ENCODE measurements around the gene NLGN4X.
A peak's percentile ranks its signal among the peaks of the same experiment; 100 is the strongest.

NLGN4X gene

DNA sequence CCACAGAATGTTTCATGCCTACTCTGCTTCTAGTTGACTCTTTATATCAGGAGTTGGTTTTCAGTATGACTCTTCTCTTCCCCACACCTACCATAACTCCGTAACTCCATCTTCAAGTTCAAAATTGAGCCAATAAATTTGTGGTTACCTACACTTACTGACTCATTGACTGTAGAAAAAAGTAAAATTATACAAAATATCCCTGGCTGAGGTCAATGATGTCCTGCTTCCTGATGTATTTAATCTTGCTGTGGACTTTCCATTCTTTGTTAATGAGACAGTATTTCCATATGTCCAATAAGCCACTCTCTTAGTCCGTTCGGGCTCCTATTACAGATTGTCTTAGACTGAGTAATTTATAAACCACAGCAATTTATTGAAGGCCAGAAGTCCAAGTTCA lies 9.9 kb upstream of the NLGN4X start:
- no peaks in the 10 kb centered on the region for H3K9me3 Mint-ChIP-seq
- DNase-seq: no peak
- no peaks in the 10 kb centered on the region for H3K36me3 Mint-ChIP-seq (ENCODE audit: low read depth)
- H3K4me1 Mint-ChIP-seq: no peaks in the 10 kb centered on the region
- no peak overlapping the region for H3K27ac Mint-ChIP-seq
- TF ChIP-seq, protein P1, sequence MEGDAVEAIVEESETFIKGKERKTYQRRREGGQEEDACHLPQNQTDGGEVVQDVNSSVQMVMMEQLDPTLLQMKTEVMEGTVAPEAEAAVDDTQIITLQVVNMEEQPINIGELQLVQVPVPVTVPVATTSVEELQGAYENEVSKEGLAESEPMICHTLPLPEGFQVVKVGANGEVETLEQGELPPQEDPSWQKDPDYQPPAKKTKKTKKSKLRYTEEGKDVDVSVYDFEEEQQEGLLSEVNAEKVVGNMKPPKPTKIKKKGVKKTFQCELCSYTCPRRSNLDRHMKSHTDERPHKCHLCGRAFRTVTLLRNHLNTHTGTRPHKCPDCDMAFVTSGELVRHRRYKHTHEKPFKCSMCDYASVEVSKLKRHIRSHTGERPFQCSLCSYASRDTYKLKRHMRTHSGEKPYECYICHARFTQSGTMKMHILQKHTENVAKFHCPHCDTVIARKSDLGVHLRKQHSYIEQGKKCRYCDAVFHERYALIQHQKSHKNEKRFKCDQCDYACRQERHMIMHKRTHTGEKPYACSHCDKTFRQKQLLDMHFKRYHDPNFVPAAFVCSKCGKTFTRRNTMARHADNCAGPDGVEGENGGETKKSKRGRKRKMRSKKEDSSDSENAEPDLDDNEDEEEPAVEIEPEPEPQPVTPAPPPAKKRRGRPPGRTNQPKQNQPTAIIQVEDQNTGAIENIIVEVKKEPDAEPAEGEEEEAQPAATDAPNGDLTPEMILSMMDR (IDR thresholded peaks at IDR 0.05): no peak
- peaks cover 4% of the 10 kb centered on the region for H3K27me3 Mint-ChIP-seq (ENCODE audit: low read depth, poor library complexity)
- H3K4me3 Mint-ChIP-seq: no peak overlapping the region

DNA sequence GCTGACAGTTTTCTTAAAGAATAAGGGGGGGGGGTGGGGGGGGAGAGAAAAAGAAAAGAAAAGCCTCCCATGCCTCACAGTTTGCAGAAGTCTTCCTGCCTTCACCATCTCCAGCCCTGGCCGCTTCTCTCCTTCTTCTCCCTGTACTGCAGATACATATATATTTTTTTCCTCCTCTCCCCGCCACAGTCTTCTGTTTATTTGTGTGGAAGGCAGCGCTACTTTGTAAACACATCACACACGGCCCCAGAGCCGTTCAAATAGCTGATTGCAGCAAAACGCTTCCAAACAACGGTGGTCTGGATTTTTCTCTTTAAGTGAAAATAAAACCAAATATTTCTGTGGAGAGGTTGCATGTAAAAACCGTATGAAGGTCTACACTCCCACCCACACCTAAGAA lies 732 bp downstream of the NLGN4X start:
- no peak overlapping the region for H3K27ac Mint-ChIP-seq
- no peak for DNase-seq
- TF ChIP-seq, protein P1 (IDR thresholded peaks at IDR 0.05): no peak
- H3K36me3 Mint-ChIP-seq (ENCODE audit: low read depth): no peaks in the 10 kb centered on the region
- H3K4me3 Mint-ChIP-seq: peak overlapping the region; percentile 95
- no peaks in the 10 kb centered on the region for H3K9me3 Mint-ChIP-seq
- peaks cover 56% of the 10 kb centered on the region for H3K27me3 Mint-ChIP-seq (ENCODE audit: low read depth, poor library complexity)
- peaks cover 22% of the 10 kb centered on the region for H3K4me1 Mint-ChIP-seq

DNA sequence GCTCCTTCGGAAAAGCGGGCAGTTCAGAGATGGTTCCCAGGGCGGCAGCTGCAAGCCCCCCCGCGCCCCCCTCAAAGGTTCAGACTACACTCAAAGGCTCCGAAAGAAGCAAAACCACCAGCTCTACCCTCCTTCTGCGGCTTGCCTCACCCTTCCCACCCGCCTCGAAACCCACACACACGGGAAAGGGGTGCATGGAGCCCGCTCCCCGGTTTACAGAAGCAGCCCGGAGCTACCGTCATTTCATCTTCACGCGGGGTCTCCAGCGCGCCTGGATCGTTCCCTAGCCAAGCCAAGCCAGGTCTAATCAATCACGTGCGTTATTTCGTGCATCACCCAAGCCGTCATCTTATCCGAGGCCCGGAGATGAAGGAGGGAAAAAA lies 1.2 kb downstream of the NLGN4X start:
- DNase-seq: peak; percentile 33
- no peak overlapping the region for H3K27ac Mint-ChIP-seq
- TF ChIP-seq, protein P1 (IDR thresholded peaks at IDR 0.05): no peak
- H3K4me1 Mint-ChIP-seq: peaks cover 22% of the 10 kb centered on the region
- H3K27me3 Mint-ChIP-seq (ENCODE audit: low read depth, poor library complexity): peaks cover 53% of the 10 kb centered on the region
- H3K36me3 Mint-ChIP-seq (ENCODE audit: low read depth): no peaks in the 10 kb centered on the region
- H3K4me3 Mint-ChIP-seq: peak overlapping the region; percentile 95
- no peaks in the 10 kb centered on the region for H3K9me3 Mint-ChIP-seq

DNA sequence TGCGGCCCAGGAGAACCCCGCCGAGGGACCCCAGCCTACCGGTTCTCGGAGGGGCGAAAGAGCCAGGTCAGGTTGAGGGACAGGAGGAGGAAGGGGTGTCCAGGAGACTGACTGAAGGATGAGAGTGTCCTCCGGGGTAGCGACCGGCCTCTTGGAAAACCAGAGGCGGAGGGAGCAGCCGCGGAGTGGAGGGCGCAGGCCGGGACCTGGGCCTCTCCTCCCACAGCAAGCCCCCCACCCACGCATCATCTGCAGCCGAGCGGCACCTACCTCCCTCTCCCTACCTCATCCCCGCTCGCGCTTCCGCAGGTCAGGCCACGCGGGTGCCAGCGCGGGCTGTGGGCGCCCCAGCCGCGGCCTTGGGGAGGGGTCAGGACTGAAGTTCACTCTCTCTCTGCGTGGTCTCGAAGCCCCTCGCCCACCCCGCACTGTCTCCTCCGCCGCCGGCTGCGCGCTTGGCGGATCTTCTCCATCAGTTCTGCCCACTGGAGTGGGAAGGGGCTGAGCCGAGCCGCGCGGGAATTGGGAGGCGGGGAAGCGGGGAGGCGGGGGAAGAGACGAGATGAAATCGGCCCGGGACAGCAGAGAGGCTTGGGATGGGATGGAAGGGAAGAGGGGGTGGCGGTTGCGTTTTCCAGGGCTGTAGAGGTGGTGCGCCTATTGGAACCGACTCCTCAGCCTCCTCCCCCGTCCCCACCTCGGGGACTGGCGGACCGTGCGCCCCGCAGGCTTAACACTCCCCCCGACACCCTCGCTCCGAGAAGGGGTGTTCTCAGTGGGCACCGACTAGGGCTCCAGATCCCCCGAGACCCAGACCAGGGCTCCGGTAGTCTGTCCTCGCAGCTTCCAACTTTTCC lies 1.8 kb downstream of the NLGN4X start:
- Mint-ChIP-seq H3K9me3 (no peaks in the 10 kb centered on the region), H3K27ac (no peak overlapping the region), H3K4me3 (peak overlapping the region; percentile 95), H3K4me1 (peaks cover 26% of the 10 kb centered on the region), H3K27me3 (ENCODE audit: low read depth, poor library complexity) (peaks cover 52% of the 10 kb centered on the region), H3K36me3 (ENCODE audit: low read depth) (no peaks in the 10 kb centered on the region)
- DNase-seq: peak; percentile 74
- TF ChIP-seq, protein P1 (IDR thresholded peaks at IDR 0.05): no peak

DNA sequence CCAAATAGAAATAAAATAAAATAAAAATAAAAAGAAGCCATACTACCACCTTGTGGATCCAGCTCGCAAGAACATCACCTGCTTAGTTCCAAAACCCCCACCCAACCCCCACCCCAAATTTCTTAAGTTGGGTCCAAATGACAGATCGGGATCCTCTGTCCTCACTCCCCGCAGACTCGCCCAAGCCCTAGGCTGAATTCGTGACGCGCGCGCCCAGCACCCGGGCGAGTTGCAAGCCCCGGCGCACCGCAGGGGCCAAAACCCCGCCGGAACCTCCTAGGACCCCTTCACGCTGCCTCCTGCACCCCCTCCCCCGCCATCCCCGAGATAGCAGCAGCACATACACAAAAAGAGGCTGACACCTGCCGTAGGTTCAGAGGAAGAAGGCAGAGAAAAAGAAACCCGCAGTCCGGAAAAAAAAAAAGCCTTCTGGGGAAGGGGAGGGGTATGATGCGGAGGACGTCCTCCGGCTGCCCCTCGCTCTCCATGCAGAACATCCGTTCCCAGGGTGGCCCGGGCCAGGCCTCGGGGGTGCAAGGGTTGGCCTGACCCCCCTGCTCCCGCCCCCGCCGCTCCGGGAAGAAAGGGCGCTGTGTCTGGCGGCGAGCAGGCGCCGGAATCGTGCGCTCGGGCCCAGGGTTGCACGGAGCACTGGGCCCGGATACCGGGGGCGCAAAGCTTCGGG lies 2.6 kb downstream of the NLGN4X start:
- H3K27ac Mint-ChIP-seq: no peak overlapping the region
- peak; percentile 68 for DNase-seq
- no peaks in the 10 kb centered on the region for H3K36me3 Mint-ChIP-seq (ENCODE audit: low read depth)
- H3K9me3 Mint-ChIP-seq: no peaks in the 10 kb centered on the region
- TF ChIP-seq, protein P1 (IDR thresholded peaks at IDR 0.05): peak; percentile 8
- peaks cover 31% of the 10 kb centered on the region for H3K4me1 Mint-ChIP-seq
- peaks cover 44% of the 10 kb centered on the region for H3K27me3 Mint-ChIP-seq (ENCODE audit: low read depth, poor library complexity)
- H3K4me3 Mint-ChIP-seq: peak overlapping the region; percentile 95

Measured in nephron progenitor cell (in vitro differentiated cells).